GM12878 (cell line): ENCODE results near the gene ZDHHC19.

Source experiments
- ATF7 ChIP-seq: fragments of 450-650 bp; IDR thresholded peaks from 2 replicates; pipeline ENCODE4 v1.6.1; 2016; ENCODE audit warnings: low read depth, mild to moderate bottlenecking
- BHLHE40 ChIP-seq, 2 experiments: fragments of 450-650 bp in 1 of 2; IDR thresholded peaks; 2 replicates each; pipeline ENCODE4 v1.6.1; 2011 to 2017; ENCODE audit warnings: low read depth in 2 of 2, borderline replicate concordance in 1 of 2, improper control_type of control experiment in 1 of 2, low read length in 1 of 2, mild to moderate bottlenecking in 1 of 2
- CHD1 ChIP-seq: IDR thresholded peaks from 2 replicates; pipeline ENCODE4 v1.6.1; 2012; ENCODE audit warnings: low read depth, low read length, improper control_type of control experiment
- EZH2 ChIP-seq: IDR thresholded peaks from 2 replicates; pipeline ENCODE4 v1.6.1; 2012; ENCODE audit warnings: low read depth, mild to moderate bottlenecking, control low read depth, inconsistent platforms, low read length, borderline replicate concordance; ENCODE audit not compliant: control insufficient read depth
- POLR2A ChIP-seq: IDR thresholded peaks from 2 replicates; pipeline ENCODE4 v1.6.1; 2011; ENCODE audit warnings: low read depth, mild to moderate bottlenecking, low read length
- POLR2AphosphoS5 ChIP-seq: IDR thresholded peaks from 2 replicates; pipeline ENCODE4 v1.6.1; 2011; ENCODE audit warnings: mild to moderate bottlenecking, low read length, inconsistent platforms
- SUPT20H ChIP-seq: IDR thresholded peaks from 2 replicates; pipeline ENCODE4 v1.6.1; 2011; ENCODE audit warnings: low read depth, mild to moderate bottlenecking, low read length, moderate library complexity, borderline replicate concordance; ENCODE audit not compliant: control insufficient read depth
- YY1 ChIP-seq: IDR thresholded peaks from 2 replicates; pipeline ENCODE4 v1.6.1; 2011; ENCODE audit warnings: low read depth, mild to moderate bottlenecking, low read length
- TF ChIP-seq, protein P1 (sequence below): fragments of 450-650 bp; IDR thresholded peaks from 2 replicates; pipeline ENCODE4 v1.6.1; 2018; ENCODE audit warnings: mild to moderate bottlenecking, low read depth, moderate library complexity; ENCODE audit not compliant: partially characterized antibody
- TF ChIP-seq, protein P2 (sequence below): IDR thresholded peaks from 2 replicates; pipeline ENCODE4 v1.6.1; 2012; ENCODE audit warnings: mild to moderate bottlenecking, low read depth, low read length
- TF ChIP-seq, protein P3 (sequence below), 3 experiments: IDR thresholded peaks in 2 of 3; conservative IDR thresholded peaks in 1 of 3; 2 replicates each; pipeline ENCODE4 v1.5.1; 2011; ENCODE audit warnings: low read depth in 3 of 3, low read length in 3 of 3, mild to moderate bottlenecking in 3 of 3, control low read depth in 2 of 3, moderate library complexity in 2 of 3, inconsistent platforms in 1 of 3, mixed read lengths in 1 of 3; ENCODE audit not compliant: control insufficient read depth in 2 of 3, insufficient read depth in 1 of 3; ENCODE audit errors: extremely low read depth in 1 of 3
- TF ChIP-seq, protein P4 (sequence below): fragments of 450-650 bp; IDR thresholded peaks from 2 replicates; pipeline ENCODE4 v1.6.1; 2017; ENCODE audit warnings: mild to moderate bottlenecking

DNA sequence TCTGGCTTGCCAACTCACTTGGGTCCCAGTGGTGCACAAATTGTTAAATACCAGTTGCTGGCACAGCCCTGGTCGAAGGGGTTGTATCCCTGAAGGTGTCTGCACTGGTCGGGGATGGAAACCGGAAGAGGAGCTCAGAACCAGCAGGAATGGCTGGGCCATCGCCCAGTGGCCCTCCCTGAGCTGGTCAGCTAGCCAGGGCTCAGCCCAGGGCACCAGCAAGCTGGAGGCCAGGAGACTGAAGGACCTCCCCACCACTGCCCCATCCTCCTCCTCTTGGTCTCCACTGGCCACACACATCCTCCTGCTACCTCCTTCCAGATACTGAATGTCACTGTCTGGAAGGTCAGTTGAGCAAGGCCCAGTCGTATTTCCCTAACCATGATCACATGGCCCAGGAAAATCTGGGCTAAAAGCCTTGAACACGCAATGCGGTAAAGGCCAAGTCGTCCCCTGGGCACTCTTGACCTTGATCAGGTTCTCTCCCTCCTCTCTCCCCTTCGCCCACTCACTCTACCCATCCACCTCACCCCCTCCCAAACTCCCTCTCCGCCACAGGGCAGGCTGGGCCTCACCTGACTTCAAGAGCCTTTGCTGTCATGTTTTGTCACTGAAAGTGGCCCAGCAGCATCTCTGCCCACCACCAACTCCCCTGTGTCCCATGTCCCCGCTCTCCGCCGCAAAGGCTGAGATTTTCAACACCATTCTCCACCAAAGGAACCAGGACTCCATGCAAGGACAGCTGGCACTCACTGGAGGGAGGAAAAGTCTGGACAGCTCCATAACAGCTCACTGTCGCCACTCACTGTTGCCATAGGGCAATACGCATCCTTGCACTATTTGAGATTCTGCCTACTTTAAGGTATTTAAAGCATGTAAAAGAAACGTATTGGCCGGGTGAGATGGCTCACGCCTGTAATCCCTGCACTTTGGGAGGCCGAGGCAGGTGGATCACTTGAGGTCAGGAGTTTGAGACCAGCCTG is 12.1 kb downstream of the ZDHHC19 start:
- TF ChIP-seq, protein P1, sequence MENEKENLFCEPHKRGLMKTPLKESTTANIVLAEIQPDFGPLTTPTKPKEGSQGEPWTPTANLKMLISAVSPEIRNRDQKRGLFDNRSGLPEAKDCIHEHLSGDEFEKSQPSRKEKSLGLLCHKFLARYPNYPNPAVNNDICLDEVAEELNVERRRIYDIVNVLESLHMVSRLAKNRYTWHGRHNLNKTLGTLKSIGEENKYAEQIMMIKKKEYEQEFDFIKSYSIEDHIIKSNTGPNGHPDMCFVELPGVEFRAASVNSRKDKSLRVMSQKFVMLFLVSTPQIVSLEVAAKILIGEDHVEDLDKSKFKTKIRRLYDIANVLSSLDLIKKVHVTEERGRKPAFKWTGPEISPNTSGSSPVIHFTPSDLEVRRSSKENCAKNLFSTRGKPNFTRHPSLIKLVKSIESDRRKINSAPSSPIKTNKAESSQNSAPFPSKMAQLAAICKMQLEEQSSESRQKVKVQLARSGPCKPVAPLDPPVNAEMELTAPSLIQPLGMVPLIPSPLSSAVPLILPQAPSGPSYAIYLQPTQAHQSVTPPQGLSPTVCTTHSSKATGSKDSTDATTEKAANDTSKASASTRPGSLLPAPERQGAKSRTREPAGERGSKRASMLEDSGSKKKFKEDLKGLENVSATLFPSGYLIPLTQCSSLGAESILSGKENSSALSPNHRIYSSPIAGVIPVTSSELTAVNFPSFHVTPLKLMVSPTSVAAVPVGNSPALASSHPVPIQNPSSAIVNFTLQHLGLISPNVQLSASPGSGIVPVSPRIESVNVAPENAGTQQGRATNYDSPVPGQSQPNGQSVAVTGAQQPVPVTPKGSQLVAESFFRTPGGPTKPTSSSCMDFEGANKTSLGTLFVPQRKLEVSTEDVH, result no peak
- TF ChIP-seq CHD1 (no peak), SUPT20H (no peak), POLR2A (no peak), EZH2 (no peak), POLR2AphosphoS5 (no peak), BHLHE40 (IDR thresholded peaks at IDR 0.05; ENCODE audit: borderline replicate concordance in 1 of 2, low read depth in 2 of 2, low read length in 1 of 2) (no peak), YY1 (no peak), ATF7 (no peak)
- TF ChIP-seq, protein P2, sequence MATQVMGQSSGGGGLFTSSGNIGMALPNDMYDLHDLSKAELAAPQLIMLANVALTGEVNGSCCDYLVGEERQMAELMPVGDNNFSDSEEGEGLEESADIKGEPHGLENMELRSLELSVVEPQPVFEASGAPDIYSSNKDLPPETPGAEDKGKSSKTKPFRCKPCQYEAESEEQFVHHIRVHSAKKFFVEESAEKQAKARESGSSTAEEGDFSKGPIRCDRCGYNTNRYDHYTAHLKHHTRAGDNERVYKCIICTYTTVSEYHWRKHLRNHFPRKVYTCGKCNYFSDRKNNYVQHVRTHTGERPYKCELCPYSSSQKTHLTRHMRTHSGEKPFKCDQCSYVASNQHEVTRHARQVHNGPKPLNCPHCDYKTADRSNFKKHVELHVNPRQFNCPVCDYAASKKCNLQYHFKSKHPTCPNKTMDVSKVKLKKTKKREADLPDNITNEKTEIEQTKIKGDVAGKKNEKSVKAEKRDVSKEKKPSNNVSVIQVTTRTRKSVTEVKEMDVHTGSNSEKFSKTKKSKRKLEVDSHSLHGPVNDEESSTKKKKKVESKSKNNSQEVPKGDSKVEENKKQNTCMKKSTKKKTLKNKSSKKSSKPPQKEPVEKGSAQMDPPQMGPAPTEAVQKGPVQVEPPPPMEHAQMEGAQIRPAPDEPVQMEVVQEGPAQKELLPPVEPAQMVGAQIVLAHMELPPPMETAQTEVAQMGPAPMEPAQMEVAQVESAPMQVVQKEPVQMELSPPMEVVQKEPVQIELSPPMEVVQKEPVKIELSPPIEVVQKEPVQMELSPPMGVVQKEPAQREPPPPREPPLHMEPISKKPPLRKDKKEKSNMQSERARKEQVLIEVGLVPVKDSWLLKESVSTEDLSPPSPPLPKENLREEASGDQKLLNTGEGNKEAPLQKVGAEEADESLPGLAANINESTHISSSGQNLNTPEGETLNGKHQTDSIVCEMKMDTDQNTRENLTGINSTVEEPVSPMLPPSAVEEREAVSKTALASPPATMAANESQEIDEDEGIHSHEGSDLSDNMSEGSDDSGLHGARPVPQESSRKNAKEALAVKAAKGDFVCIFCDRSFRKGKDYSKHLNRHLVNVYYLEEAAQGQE, result no peak
- TF ChIP-seq, protein P3, sequence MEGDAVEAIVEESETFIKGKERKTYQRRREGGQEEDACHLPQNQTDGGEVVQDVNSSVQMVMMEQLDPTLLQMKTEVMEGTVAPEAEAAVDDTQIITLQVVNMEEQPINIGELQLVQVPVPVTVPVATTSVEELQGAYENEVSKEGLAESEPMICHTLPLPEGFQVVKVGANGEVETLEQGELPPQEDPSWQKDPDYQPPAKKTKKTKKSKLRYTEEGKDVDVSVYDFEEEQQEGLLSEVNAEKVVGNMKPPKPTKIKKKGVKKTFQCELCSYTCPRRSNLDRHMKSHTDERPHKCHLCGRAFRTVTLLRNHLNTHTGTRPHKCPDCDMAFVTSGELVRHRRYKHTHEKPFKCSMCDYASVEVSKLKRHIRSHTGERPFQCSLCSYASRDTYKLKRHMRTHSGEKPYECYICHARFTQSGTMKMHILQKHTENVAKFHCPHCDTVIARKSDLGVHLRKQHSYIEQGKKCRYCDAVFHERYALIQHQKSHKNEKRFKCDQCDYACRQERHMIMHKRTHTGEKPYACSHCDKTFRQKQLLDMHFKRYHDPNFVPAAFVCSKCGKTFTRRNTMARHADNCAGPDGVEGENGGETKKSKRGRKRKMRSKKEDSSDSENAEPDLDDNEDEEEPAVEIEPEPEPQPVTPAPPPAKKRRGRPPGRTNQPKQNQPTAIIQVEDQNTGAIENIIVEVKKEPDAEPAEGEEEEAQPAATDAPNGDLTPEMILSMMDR (IDR thresholded peaks at IDR 0.05 in 2 of 3, conservative IDR thresholded peaks at IDR 0.05 in 1 of 3; ENCODE audit: control insufficient read depth in 2 of 3, extremely low read depth in 1 of 3, insufficient read depth in 1 of 3, low read depth in 3 of 3, low read length in 3 of 3), result peak in 2 of 3 experiments; percentile 18 to 25; a peak in 3 of 6 replicates
- TF ChIP-seq, protein P4, sequence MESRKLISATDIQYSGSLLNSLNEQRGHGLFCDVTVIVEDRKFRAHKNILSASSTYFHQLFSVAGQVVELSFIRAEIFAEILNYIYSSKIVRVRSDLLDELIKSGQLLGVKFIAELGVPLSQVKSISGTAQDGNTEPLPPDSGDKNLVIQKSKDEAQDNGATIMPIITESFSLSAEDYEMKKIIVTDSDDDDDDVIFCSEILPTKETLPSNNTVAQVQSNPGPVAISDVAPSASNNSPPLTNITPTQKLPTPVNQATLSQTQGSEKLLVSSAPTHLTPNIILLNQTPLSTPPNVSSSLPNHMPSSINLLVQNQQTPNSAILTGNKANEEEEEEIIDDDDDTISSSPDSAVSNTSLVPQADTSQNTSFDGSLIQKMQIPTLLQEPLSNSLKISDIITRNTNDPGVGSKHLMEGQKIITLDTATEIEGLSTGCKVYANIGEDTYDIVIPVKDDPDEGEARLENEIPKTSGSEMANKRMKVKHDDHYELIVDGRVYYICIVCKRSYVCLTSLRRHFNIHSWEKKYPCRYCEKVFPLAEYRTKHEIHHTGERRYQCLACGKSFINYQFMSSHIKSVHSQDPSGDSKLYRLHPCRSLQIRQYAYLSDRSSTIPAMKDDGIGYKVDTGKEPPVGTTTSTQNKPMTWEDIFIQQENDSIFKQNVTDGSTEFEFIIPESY, result no peak
